DLD1 (cell line): Measurements from ENCODE around the gene GAL.

Experiments used
- in situ Hi-C: cut with HindIII; loops from 2 replicates; pipeline ENCODE4 v1.10.0; 2017; ENCODE audit warnings: low sequenced_read_pairs

The GAL gene

DNA sequence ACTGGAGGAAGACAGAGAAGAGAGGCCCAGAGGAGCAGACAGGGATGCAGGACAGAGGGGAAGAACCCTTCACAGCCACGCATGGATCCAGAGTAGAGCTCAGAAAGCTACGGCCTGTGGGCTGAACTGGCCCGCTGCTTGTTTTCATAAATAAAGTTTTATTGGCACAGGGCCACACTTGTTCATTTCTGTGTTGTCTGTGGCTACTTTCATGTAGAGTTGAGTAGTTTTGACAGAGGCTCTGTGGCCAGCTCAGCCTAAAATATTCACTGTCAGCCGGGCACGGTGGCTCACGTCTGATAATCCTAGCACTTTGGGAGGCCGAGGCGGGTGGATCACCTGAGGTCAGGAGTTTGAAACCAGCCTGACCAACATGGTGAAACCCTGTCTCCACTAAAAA lies 26.2 kb upstream of the GAL start:
- in situ Hi-C loops, result no loop called here

- in situ Hi-C loops, result no loop called here
Measured at GRCh38 chr11:68658661-68659060, 25.7 kb upstream of the GAL start.

DNA sequence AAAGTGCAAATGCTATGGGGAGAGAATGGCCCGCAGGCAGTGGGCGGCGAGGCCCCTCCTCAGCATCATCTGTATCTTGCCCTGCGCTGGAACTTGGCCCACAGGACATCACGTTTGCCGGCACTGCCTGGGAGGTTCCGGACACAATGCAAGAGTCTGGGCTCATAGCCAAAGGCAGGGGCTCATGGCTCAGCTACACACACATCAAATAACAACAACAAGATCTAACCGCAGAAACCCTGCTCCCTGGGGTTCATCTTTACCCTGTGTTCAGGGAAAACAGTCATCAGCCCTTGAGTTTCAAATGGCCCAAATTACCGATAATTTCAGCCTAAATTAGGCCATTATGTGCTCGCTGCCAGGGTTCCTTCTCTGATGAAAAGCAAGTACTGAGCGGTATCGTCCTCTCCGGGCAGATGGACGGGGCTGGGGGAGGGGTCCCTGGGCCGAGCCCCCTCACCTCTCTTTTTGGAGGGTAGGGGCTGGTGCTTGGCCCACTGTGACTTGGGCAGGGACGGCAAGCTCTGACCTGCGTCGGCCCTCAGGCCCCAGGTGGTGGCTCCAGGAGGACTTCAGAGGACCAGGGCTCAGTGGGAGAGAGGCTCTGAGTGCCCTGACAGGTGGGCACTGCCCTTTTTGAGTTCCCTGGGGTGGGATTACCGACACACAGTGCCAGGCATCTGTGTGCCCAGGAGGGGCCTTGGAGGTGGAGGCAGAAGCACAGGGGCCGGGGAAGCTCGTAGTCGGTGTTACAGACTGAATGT lies 25.0 kb upstream of the GAL start:
- in situ Hi-C loops, result no loop called here

GRCh38 chr11:68660066-68660810 lies 24.1 kb upstream of the GAL start:
- in situ Hi-C loops, result no loop called here

GRCh38 chr11:68661014-68661413 lies 23.3 kb upstream of the GAL start:
- in situ Hi-C loops, result no loop called here

DNA sequence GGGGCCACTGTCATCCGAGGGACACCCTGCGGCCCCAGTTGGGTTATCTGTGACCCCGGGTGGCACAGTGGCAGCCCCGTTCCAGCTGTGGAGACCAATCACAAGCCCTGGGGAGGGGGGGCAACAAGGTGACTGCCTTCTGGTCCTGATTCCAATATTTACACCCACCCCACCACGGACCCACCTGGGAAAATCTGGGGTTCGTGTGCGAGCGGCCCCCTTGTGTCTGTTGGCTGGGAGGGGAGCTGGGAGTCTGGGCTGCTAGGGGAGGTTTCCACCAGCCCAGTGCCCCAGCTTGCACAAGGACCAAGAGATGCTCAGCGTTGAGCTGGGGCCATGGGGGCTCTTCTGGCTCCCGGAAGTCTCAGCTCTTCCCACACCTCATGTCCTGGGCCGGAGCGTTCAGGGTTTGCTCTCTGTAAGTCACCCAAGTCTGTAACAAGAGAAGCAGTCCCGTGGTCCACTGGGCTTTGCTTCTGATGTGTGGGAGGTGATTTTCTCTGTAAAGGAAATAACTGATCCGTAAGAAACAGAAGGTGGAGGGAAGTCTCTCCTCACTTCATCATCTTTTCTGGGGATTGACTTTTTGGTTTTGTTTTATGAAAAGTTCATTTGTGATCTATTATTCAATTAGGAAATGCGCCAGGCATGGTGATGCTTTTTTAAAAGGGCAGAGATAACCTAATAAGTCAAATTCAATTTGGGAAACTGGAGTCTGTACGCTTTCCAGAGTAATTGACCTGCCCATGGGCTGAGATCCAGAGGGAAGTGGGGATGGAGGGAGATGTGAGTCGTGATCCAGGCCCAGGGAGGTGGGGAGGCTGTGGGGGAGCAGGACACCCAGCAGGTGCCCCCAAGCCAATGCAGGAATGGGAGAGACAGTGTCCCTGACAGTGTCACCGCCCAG lies 22.4 kb upstream of the GAL start:
- in situ Hi-C loops, result no loop called here

- in situ Hi-C loops, result no loop called here
Measured at GRCh38 chr11:68663482-68664010, 20.8 kb upstream of the GAL start.

GRCh38 chr11:68664141-68664540 lies 20.2 kb upstream of the GAL start:
- in situ Hi-C loops, result no loop called here

GRCh38 chr11:68664906-68665305 lies 19.4 kb upstream of the GAL start:
- in situ Hi-C loops, result no loop called here

DNA sequence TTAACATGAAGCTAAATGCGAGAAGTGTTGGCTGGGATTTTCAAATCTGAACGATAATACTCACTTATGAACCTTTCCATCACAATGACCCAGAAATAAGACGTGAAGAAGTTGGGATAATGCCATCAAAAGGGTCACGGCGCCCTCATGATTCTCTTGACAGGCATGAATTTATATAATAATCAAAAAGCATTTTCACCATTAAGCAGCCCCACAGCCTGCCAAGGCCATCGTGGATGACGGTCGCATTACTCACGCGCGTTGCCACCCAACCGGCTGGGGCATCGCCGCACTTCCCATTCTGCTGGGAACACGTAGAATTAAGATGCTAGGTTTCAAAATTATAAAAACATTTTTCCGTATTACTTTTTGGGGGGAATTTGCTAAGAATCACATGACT lies 18.9 kb upstream of the GAL start:
- in situ Hi-C loops, result no loop called here

DNA sequence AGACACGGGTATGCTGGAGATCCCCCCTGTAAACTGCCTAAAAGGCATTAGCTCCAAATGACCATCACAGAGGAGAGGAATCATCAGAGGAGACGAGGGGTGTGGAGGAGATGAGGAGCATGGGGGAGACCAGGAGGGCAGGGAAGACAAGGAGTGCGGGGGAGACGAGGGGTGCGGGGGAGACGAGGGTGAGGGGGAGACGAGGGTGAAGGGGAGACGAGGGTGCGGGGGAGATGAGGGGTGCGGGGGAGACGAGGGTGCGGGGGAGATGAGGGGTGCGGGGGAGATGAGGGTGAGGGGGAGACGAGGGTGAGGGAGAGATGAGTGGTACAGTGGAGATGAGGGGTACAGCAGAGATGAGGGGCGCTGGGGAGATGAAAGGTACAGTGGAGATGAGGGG lies 17.5 kb upstream of the GAL start:
- in situ Hi-C loops, result no loop called here

- in situ Hi-C loops, result no loop called here
Measured at GRCh38 chr11:68667511-68668500, 16.5 kb upstream of the GAL start.

DNA sequence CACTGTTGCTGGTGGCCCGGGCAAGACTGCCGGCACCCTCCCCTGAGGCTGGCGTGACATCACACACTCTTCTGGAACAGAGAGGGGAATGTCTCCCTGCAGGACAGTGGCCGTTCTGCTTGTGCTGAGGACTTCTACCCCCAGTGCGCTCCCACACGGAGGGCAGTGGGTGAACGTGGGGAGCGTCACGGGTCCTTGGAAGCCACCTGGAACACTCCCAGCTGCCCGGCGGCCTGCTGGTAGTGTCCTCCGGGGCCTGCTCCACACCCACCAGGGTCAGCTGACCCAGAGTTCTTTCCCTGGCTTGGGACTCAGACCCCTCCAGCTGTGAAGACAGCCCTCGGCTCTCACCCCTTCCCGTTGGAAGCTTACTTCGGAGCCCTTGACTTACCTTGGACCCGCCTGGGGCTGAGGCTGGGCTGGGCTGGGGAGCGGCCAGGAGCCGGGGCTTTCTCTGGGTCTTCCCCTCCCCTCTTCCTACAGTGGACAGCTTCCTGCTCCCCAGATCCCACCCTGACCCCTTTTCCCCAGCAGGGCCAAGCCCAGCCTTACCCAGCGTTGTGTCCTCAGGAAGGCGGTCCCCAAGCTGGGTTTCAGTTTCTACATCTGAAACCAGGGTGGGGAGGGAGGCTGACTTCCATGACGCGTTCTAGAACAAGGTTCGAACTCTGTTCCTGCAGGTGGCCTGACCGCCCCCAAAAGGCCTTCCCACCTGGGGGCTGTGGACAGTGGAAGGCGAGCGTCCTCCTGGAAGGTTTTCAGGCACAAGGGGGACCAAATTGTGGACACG lies 14.8 kb upstream of the GAL start:
- in situ Hi-C loops, result no loop called here

DNA sequence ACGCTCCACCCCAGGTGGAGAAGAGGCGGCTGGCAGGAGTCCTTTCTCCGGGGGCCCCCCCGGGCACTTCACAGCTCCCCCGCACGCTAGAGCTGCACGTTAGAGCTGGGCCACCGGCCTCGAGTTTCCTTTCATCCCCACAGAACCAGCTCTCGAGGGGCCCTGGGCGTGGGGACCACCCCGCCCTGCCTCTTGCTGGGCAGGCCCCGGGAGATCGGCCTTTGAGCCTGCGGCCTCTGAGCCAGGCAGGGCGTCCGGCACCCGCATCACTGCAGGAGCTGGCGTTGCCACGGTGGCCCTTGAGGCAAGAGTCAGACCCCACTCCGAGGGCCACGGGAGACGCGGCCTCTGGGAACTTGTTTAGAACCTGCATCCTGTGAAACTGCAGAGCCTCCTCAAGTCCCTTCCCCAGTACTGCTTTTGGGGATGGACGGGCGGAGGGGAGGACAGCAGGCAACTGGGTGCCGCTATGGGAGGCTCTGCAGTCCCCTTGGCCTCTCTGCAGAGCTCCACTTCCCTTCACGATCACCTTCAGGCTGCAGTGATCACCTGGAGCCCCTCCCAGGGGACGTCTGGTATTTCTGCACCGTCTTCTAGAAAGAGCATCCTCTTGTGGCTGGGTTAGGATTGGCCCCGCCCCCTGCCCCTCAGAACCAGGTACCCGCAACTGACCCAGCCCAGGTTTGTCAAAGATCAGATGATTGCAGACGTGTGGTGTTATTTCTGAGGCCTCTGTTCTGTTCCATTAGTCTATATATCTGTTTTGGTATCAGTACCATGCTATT lies 13.9 kb upstream of the GAL start:
- in situ Hi-C loops, result no loop called here

DNA sequence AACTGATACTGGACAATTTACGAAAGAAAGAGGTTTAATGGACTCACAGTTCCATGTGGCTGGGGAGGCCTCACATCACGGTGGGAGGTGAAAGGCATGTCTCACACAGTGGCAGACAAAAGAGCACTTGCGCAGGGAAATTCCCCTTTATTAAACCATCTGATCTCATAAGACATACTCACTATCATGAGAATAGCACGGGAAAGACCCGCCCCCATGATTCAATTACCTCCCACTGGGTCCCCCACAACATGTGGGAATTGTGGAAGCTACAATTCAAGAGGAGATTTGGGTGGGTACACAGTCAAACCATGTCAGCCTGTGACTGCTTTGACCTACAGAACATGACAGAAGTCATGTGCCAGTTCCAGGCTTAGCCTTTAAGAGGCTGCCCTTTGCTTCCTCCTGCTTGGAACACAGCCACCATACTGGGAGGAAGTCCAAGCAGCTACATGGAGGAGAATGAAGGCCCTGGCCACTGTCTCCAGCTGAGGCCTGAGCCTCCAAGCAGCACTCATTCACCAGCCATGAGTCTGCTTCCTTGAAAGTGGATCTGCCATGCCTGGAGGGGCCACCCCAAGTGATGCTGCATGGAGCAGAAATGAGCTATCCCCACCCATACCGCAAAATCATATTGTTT lies 10.9 kb upstream of the GAL start:
- in situ Hi-C loops, result no loop called here

DNA sequence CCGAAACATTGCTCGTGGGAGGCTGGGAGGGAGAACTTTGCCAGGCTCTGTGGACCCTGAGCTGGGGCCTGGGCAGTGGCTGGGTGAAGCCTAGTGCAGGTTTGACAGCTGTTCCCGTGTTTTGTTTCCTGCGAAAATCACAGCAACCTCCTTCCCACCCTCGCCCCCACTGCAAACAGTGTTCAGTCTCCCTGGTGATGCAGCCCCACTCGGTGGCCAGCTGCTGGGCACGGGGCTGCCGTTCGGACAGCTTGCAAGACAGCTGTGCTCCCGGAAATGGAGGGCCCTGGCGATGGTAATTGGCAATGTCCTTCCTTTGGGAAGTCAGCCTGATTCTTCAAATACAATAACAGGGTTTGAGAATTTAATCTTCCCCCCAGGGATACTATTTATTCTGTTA lies 10.4 kb upstream of the GAL start:
- in situ Hi-C loops, result no loop called here

GRCh38 chr11:68674461-68674860 lies 9.9 kb upstream of the GAL start:
- in situ Hi-C loops, result no loop called here

DNA sequence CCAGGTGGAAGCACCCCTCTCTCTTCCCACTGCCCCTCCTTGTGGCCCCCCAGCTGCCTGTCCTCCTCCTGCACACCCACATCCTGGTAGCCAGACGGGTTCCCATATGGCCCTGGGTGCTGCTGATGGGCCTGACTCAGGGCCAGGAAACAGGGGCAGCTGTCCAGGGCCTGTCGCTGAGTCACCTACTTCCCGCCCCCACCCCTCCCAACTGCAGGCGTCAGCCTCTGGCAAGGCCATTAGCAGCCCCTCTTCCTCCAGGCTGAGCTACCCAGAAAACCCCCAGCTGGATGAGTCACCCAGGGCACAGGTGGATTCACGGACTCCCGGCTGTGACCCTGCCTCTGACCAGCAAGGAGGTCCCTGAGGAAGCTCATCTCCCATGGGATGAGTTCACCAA lies 6.9 kb upstream of the GAL start:
- in situ Hi-C loops, result no loop called here
